SIG-M5 treated with dmso at 0.1 percent for 504 hours (cell line): ENCODE results near the gene OR1D2.
A peak's percentile ranks its signal among the peaks of the same experiment; 100 is the strongest.
"Not testable (repeated sequence)": the region's sequence is repeated elsewhere in the genome, so short reads cannot be mapped to it uniquely, and the experiment has no call there.

ENCODE experiments used
- DNase-seq: peaks from one replicate; lab custom pipeline; 2025; ENCODE audit not compliant: unreplicated experiment; lab: John Stamatoyannopoulos, UW

The OR1D2 gene, protein sequence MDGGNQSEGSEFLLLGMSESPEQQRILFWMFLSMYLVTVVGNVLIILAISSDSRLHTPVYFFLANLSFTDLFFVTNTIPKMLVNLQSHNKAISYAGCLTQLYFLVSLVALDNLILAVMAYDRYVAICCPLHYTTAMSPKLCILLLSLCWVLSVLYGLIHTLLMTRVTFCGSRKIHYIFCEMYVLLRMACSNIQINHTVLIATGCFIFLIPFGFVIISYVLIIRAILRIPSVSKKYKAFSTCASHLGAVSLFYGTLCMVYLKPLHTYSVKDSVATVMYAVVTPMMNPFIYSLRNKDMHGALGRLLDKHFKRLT

GRCh38 chr17:3104322-3104721 lies at the start of gene OR1D2:
Gene OR1D2 (minus strand): TSS chr17:3104422. CDS start chr17:3092996, 11,426 bp downstream.
- no peak for DNase-seq

DNA sequence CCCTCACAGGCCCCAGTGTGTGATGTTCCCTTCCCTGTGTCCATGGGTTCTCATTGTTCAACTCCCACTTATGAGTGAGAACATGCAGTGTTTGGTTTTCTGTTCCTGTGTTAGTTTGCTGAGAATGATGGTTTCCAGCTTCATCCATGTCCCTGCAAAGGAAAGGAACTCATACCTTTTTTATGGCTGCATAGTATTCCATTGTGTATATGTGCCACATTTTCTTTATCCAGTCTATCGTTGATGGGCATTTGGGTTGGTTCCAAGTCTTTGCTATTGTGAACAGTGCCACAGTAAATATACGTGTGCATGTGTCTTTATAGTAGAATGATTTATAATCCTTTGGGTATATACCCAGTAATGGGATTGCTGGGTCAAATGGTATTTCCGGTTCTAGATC lies 33.3 kb upstream of the OR1D2 start:
- DNase-seq = not testable (repeated sequence)

GRCh38 chr17:3127451-3127850 lies 23.2 kb upstream of the OR1D2 start, which contains the start of gene OR1G1:
Gene OR1G1 (minus strand): TSS chr17:3127551. CDS start chr17:3127551, 0 bp downstream.
- no peak for DNase-seq

GRCh38 chr17:3073850-3074249 lies 30.4 kb downstream of the OR1D2 start:
- DNase-seq = not testable (repeated sequence)

- DNase-seq = peak; percentile 82
Observed at GRCh38 chr17:3065192-3065591, 39.0 kb downstream of the OR1D2 start.

GRCh38 chr17:3063507-3063906 lies 40.7 kb downstream of the OR1D2 start, which contains the start of gene OR1D5:
Gene OR1D5 (minus strand): TSS chr17:3063607. CDS start chr17:3063607, 0 bp downstream.
- not testable (repeated sequence) for DNase-seq

- DNase-seq = not testable (repeated sequence)
Observed at GRCh38 chr17:3062824-3063377, 41.3 kb downstream of the OR1D2 start.

- DNase-seq = not testable (repeated sequence)
Observed at GRCh38 chr17:3054868-3055267, 49.4 kb downstream of the OR1D2 start.

GRCh38 chr17:3049705-3050295 lies 54.4 kb downstream of the OR1D2 start:
- no peak for DNase-seq

DNA sequence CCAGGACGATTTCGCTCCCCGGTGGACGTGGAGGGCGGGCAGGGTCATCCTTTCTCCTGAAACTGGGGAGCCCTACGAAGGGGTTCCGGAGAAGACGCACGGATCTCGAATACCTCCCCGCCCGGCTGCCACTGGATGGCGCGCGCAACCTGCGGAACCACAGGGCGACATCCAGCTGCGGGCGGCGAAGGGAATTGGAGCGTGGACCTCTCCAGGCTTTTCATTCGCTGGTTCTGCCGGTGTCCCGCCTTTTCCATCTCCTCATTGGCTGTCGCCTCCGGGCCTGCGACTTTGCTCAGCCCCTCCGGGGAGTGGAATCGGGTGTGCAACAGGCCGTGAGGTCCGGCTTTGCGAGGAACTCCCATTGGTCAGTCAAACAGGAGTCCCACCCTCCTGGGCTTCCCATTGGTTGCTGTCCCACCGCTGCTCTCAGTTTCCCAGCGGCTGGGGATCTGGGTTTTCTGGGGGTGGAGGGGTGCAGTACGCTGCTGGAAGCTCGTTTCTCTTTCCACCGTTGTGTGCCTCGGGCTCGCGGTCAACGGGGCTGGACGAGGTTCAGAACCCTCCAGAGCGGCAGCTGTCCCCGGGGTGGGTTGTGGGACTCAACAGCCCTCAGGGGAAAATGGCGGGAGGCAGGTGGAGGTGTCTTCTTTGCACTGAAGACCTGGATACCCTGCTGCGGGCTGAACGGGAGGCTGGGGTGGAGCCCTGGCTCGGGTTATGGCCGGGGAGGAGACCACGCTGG lies 55.3 kb downstream of the OR1D2 start:
- peak; percentile 97 for DNase-seq

DNA sequence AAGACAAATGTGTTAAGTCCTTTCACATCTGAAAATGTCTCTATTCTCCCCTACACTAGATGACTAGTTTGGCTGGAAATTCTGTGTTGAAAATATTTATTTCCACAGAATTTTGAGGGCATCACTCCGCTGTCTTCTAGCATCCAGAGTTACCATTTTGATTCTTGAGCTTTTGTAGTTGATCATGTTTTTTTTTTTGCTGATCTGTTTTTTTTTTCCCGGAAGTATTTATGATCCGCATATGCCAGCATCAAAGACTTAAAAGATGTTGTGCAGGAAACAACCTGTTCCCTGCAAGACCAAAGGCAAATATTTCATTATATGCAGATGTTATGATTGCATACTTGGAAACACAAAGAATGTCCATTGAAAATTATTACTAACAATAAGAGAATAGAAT lies 57.5 kb downstream of the OR1D2 start:
- DNase-seq = no peak

GRCh38 chr17:3043737-3044365 lies 60.4 kb downstream of the OR1D2 start:
- no peak for DNase-seq

GRCh38 chr17:3040882-3041281 lies 63.3 kb downstream of the OR1D2 start:
- no peak for DNase-seq

GRCh38 chr17:3039736-3040135 lies 64.5 kb downstream of the OR1D2 start:
- peak; percentile 46 for DNase-seq

- no peak for DNase-seq
Observed at GRCh38 chr17:3038941-3039340, 65.3 kb downstream of the OR1D2 start.
